Brain microvascular endothelial cell (primary cell): Measurements from ENCODE around the gene ARHGAP24.

Experiments
- DNase-seq: peaks from one replicate; pipeline ENCODE4 v3.0.0-alpha.2; 2020
- H3K27ac ChIP-seq: fragments of 250-450 bp; sonication (Bioruptor Pico); 2 replicates; pipeline ENCODE4 v1.5.1; 2020; ENCODE audit warnings: mild to moderate bottlenecking, moderate library complexity
- H3K27me3 ChIP-seq: fragments of 250-450 bp; sonication (Bioruptor Pico); replicated peaks from 2 replicates; pipeline ENCODE4 v1.5.1; 2020; ENCODE audit warnings: mild to moderate bottlenecking
- H3K36me3 ChIP-seq: fragments of 250-450 bp; sonication (Bioruptor Pico); replicated peaks from 2 replicates; pipeline ENCODE4 v1.5.1; 2020; ENCODE audit warnings: mild to moderate bottlenecking
- H3K4me3 ChIP-seq: 2 replicates; pipeline ENCODE4 v1.5.1; 2011; ENCODE audit warnings: low read depth, mild to moderate bottlenecking, control low read depth, low read length, moderate library complexity
- CTCF ChIP-seq: IDR thresholded peaks from 2 replicates; pipeline ENCODE4 v1.5.1; 2011; ENCODE audit warnings: low read depth, mild to moderate bottlenecking, moderate library complexity, low read length, control low read depth, inconsistent platforms; ENCODE audit errors: missing control alignments
- in situ Hi-C: cut with HindIII; loops from 2 replicates; pipeline ENCODE4 v1.10.0; 2017; ENCODE audit warnings: low sequenced_read_pairs, low pct_ligation_motif_present

ARHGAP24 gene

GRCh38 chr4:85952528-85952927 is 477.6 kb downstream of the ARHGAP24 start:
- Histone ChIP-seq H3K36me3 (no peaks in the 10 kb centered on the region), H3K27ac (peak overlapping the region; percentile 78), H3K27me3 (no peaks in the 10 kb centered on the region), H3K4me3 (no peak overlapping the region)
- TF ChIP-seq CTCF, result no peak
- peak; percentile 67 for DNase-seq
- in situ Hi-C loops, result no loop called here

- TF ChIP-seq CTCF, result no peak
- in situ Hi-C loops, result no loop called here
- no peak overlapping the region for H3K4me3 ChIP-seq
- no peaks in the 10 kb centered on the region for H3K27me3 ChIP-seq
- H3K27ac ChIP-seq, result peak overlapping the region; percentile 78
- DNase-seq, result no peak
- H3K36me3 ChIP-seq, result no peaks in the 10 kb centered on the region
Measured at GRCh38 chr4:85952972-85953650, 478.2 kb downstream of the ARHGAP24 start.

- Histone ChIP-seq H3K36me3 (no peaks in the 10 kb centered on the region), H3K4me3 (no peak overlapping the region), H3K27ac (peak overlapping the region; percentile 78), H3K27me3 (no peaks in the 10 kb centered on the region)
- in situ Hi-C loops, result no loop called here
- no peak for TF ChIP-seq CTCF
- peak; percentile 56 for DNase-seq
Measured at GRCh38 chr4:85953651-85954018, 478.7 kb downstream of the ARHGAP24 start.

GRCh38 chr4:85955620-85956292 is 480.8 kb downstream of the ARHGAP24 start:
- no peak for TF ChIP-seq CTCF
- in situ Hi-C loops, result no loop called here
- no peak overlapping the region for H3K4me3 ChIP-seq
- no peaks in the 10 kb centered on the region for H3K36me3 ChIP-seq
- H3K27me3 ChIP-seq, result no peaks in the 10 kb centered on the region
- no peak for DNase-seq
- no peak overlapping the region for H3K27ac ChIP-seq

GRCh38 chr4:85956293-85956945 is 481.5 kb downstream of the ARHGAP24 start:
- no peaks in the 10 kb centered on the region for H3K36me3 ChIP-seq
- no peak overlapping the region for H3K27ac ChIP-seq
- H3K4me3 ChIP-seq, result no peak overlapping the region
- H3K27me3 ChIP-seq, result no peaks in the 10 kb centered on the region
- DNase-seq, result no peak
- TF ChIP-seq CTCF, result no peak
- in situ Hi-C loops, result no loop called here
